HL-60 (cell line): ENCODE measurements around the gene ARHGAP26.

Experiments used
- GABPA ChIP-seq: IDR thresholded peaks from 2 replicates; pipeline ENCODE4 v1.6.1; 2012; ENCODE audit warnings: low read depth
- POLR2AphosphoS5 ChIP-seq: IDR thresholded peaks from 2 replicates; pipeline ENCODE4 v1.6.1; 2012; ENCODE audit warnings: low read depth
- SPI1 ChIP-seq: IDR thresholded peaks from 2 replicates; pipeline ENCODE4 v1.6.1; 2012; ENCODE audit warnings: low read depth, mild to moderate bottlenecking, borderline replicate concordance
- TF ChIP-seq, protein P1 (sequence below): IDR thresholded peaks from 2 replicates; pipeline ENCODE4 v1.6.1; 2012; ENCODE audit warnings: low read depth; ENCODE audit not compliant: insufficient replicate concordance
- TF ChIP-seq, protein P2 (sequence below): IDR thresholded peaks from one replicate; pipeline ENCODE4 v1.5.1; 2011; ENCODE audit warnings: low read length, control low read depth, inconsistent platforms; ENCODE audit not compliant: insufficient read depth

- TF ChIP-seq, protein P1, sequence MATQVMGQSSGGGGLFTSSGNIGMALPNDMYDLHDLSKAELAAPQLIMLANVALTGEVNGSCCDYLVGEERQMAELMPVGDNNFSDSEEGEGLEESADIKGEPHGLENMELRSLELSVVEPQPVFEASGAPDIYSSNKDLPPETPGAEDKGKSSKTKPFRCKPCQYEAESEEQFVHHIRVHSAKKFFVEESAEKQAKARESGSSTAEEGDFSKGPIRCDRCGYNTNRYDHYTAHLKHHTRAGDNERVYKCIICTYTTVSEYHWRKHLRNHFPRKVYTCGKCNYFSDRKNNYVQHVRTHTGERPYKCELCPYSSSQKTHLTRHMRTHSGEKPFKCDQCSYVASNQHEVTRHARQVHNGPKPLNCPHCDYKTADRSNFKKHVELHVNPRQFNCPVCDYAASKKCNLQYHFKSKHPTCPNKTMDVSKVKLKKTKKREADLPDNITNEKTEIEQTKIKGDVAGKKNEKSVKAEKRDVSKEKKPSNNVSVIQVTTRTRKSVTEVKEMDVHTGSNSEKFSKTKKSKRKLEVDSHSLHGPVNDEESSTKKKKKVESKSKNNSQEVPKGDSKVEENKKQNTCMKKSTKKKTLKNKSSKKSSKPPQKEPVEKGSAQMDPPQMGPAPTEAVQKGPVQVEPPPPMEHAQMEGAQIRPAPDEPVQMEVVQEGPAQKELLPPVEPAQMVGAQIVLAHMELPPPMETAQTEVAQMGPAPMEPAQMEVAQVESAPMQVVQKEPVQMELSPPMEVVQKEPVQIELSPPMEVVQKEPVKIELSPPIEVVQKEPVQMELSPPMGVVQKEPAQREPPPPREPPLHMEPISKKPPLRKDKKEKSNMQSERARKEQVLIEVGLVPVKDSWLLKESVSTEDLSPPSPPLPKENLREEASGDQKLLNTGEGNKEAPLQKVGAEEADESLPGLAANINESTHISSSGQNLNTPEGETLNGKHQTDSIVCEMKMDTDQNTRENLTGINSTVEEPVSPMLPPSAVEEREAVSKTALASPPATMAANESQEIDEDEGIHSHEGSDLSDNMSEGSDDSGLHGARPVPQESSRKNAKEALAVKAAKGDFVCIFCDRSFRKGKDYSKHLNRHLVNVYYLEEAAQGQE, result no peak
- TF ChIP-seq, protein P2, sequence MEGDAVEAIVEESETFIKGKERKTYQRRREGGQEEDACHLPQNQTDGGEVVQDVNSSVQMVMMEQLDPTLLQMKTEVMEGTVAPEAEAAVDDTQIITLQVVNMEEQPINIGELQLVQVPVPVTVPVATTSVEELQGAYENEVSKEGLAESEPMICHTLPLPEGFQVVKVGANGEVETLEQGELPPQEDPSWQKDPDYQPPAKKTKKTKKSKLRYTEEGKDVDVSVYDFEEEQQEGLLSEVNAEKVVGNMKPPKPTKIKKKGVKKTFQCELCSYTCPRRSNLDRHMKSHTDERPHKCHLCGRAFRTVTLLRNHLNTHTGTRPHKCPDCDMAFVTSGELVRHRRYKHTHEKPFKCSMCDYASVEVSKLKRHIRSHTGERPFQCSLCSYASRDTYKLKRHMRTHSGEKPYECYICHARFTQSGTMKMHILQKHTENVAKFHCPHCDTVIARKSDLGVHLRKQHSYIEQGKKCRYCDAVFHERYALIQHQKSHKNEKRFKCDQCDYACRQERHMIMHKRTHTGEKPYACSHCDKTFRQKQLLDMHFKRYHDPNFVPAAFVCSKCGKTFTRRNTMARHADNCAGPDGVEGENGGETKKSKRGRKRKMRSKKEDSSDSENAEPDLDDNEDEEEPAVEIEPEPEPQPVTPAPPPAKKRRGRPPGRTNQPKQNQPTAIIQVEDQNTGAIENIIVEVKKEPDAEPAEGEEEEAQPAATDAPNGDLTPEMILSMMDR, result no peak
- TF ChIP-seq POLR2AphosphoS5 (no peak), GABPA (no peak), SPI1 (no peak)
Measured at GRCh38 chr5:143016777-143017516, 246.8 kb downstream of the ARHGAP26 start.
